Measurements from ENCODE around the gene AGBL4.
"Not testable (repeated sequence)": the region's sequence is repeated elsewhere in the genome, so short reads cannot be mapped to it uniquely, and the experiment has no call there.

Gene AGBL4

GRCh38 chr1:49016030-49016977 is 1007.5 kb downstream of the AGBL4 start:
- no peak for DNase-seq

- no peak for DNase-seq
Observed at GRCh38 chr1:49013079-49013478, 1010.7 kb downstream of the AGBL4 start.

- DNase-seq: not testable (repeated sequence)
Observed at GRCh38 chr1:49002981-49003380, 1020.8 kb downstream of the AGBL4 start.

GRCh38 chr1:48999321-48999720 is 1024.4 kb downstream of the AGBL4 start:
- DNase-seq: no peak

- DNase-seq: no peak
Observed at GRCh38 chr1:48996311-48996710, 1027.4 kb downstream of the AGBL4 start.

- DNase-seq: no peak
Observed at GRCh38 chr1:48988633-48989197, 1035.0 kb downstream of the AGBL4 start.

- no peak for DNase-seq
Observed at GRCh38 chr1:48979940-48980339, 1043.8 kb downstream of the AGBL4 start.

- DNase-seq: no peak
Observed at GRCh38 chr1:48978413-48978812, 1045.3 kb downstream of the AGBL4 start.

GRCh38 chr1:48977273-48977672 is 1046.5 kb downstream of the AGBL4 start:
- no peak for DNase-seq

- no peak for DNase-seq
Observed at GRCh38 chr1:48969971-48970370, 1053.8 kb downstream of the AGBL4 start.

GRCh38 chr1:48967318-48967717 is 1056.4 kb downstream of the AGBL4 start:
- no peak for DNase-seq

- DNase-seq: no peak
Observed at GRCh38 chr1:48966583-48966982, 1057.2 kb downstream of the AGBL4 start.

GRCh38 chr1:48960320-48960719 is 1063.4 kb downstream of the AGBL4 start:
- DNase-seq: no peak

- no peak for DNase-seq
Observed at GRCh38 chr1:48955774-48956173, 1068.0 kb downstream of the AGBL4 start.

GRCh38 chr1:48953617-48954016 is 1070.1 kb downstream of the AGBL4 start:
- DNase-seq: no peak

- DNase-seq: no peak
Observed at GRCh38 chr1:48948562-48948961, 1075.2 kb downstream of the AGBL4 start.

- DNase-seq: no peak
Observed at GRCh38 chr1:48947761-48948537, 1075.8 kb downstream of the AGBL4 start.

- DNase-seq: no peak
Observed at GRCh38 chr1:48946070-48946469, 1077.7 kb downstream of the AGBL4 start.

GRCh38 chr1:48944811-48945210 is 1078.9 kb downstream of the AGBL4 start:
- DNase-seq: no peak

GRCh38 chr1:48943826-48944225 is 1079.9 kb downstream of the AGBL4 start:
- no peak for DNase-seq

- DNase-seq: no peak
Observed at GRCh38 chr1:48943393-48943792, 1080.4 kb downstream of the AGBL4 start.

GRCh38 chr1:48940962-48941732 is 1082.6 kb downstream of the AGBL4 start:
- DNase-seq: no peak

GRCh38 chr1:48940354-48940753 is 1083.4 kb downstream of the AGBL4 start:
- DNase-seq: no peak
